ENCODE measurements around the gene PCDHGA3.
"Not testable (repeated sequence)": the region's sequence is repeated elsewhere in the genome, so short reads cannot be mapped to it uniquely, and the experiment has no call there.

The PCDHGA3 gene

GRCh38 chr5:141374627-141375026 is 31.0 kb downstream of the PCDHGA3 start:
- TF ChIP-seq, protein P1, sequence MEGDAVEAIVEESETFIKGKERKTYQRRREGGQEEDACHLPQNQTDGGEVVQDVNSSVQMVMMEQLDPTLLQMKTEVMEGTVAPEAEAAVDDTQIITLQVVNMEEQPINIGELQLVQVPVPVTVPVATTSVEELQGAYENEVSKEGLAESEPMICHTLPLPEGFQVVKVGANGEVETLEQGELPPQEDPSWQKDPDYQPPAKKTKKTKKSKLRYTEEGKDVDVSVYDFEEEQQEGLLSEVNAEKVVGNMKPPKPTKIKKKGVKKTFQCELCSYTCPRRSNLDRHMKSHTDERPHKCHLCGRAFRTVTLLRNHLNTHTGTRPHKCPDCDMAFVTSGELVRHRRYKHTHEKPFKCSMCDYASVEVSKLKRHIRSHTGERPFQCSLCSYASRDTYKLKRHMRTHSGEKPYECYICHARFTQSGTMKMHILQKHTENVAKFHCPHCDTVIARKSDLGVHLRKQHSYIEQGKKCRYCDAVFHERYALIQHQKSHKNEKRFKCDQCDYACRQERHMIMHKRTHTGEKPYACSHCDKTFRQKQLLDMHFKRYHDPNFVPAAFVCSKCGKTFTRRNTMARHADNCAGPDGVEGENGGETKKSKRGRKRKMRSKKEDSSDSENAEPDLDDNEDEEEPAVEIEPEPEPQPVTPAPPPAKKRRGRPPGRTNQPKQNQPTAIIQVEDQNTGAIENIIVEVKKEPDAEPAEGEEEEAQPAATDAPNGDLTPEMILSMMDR (IDR thresholded peaks at IDR 0.05; ENCODE audit: borderline replicate concordance, extremely low read depth, low read length, poor library complexity, severe bottlenecking) = no peak
- TF ChIP-seq EZH2 (IDR thresholded peaks at IDR 0.05; ENCODE audit: borderline replicate concordance, low read depth, low read length, severe bottlenecking) = no peak
- Histone ChIP-seq H3K9ac (ENCODE audit: low read depth, low read length) (no peak overlapping the region), H3K4me1 (ENCODE audit: insufficient read depth, low read length) (no peaks in the 10 kb centered on the region), H3K9me3 (ENCODE audit: insufficient read depth, low read length, severe bottlenecking) (no peaks in the 10 kb centered on the region), H4K20me1 (ENCODE audit: insufficient read depth, low read length) (no peaks in the 10 kb centered on the region), H3K36me3 (ENCODE audit: insufficient read depth, low read length) (no peaks in the 10 kb centered on the region), H3K27ac (ENCODE audit: low read length) (no peak overlapping the region), H3K4me3 (ENCODE audit: low read depth in 1 of 2, low read length in 2 of 2) (no peak overlapping the region), H3K27me3 (ENCODE audit: insufficient read depth, low read length, poor library complexity) (peaks cover 4% of the 10 kb centered on the region), H2AFZ (ENCODE audit: low read depth, low read length) (no peak overlapping the region), H3K4me2 (ENCODE audit: insufficient read depth, low read length) (no peak overlapping the region), H3K79me2 (ENCODE audit: insufficient read depth, low read length) (no peaks in the 10 kb centered on the region)
- DNase-seq = no peak
- ATAC-seq (ENCODE audit: insufficient read depth, low read depth) = no peak

GRCh38 chr5:141375444-141376155 is 32.0 kb downstream of the PCDHGA3 start:
- H4K20me1 ChIP-seq (ENCODE audit: insufficient read depth, low read length); ATAC-seq (ENCODE audit: insufficient read depth, low read depth); H3K27ac ChIP-seq (ENCODE audit: low read length); H3K36me3 ChIP-seq (ENCODE audit: insufficient read depth, low read length); H3K4me3 ChIP-seq (ENCODE audit: low read depth in 1 of 2, low read length in 2 of 2); H3K79me2 ChIP-seq (ENCODE audit: insufficient read depth, low read length); H2AFZ ChIP-seq (ENCODE audit: low read depth, low read length); H3K4me1 ChIP-seq (ENCODE audit: insufficient read depth, low read length); H3K4me2 ChIP-seq (ENCODE audit: insufficient read depth, low read length); H3K9ac ChIP-seq (ENCODE audit: low read depth, low read length); DNase-seq; H3K9me3 ChIP-seq (ENCODE audit: insufficient read depth, low read length, severe bottlenecking); H3K27me3 ChIP-seq (ENCODE audit: insufficient read depth, low read length, poor library complexity): not testable (repeated sequence)
- TF ChIP-seq, protein P1 (IDR thresholded peaks at IDR 0.05; ENCODE audit: borderline replicate concordance, extremely low read depth, low read length, poor library complexity, severe bottlenecking) = peak; percentile 19

GRCh38 chr5:141382469-141383294 is 39.1 kb downstream of the PCDHGA3 start, which contains the start of gene PCDHGA7:
Gene PCDHGA7, plus strand, starts transcription at chr5:141382742. Its CDS starts 158 bp downstream, at chr5:141382900.
- H3K9ac ChIP-seq (ENCODE audit: low read depth, low read length) = no peak within 1 kb of the TSS
- H4K20me1 ChIP-seq (ENCODE audit: insufficient read depth, low read length) = no peaks in the 10 kb centered on the region
- no peak for TF ChIP-seq EZH2 (IDR thresholded peaks at IDR 0.05; ENCODE audit: borderline replicate concordance, low read depth, low read length, severe bottlenecking)
- TF ChIP-seq, protein P1 (IDR thresholded peaks at IDR 0.05; ENCODE audit: borderline replicate concordance, extremely low read depth, low read length, poor library complexity, severe bottlenecking) = no peak
- H3K79me2 ChIP-seq (ENCODE audit: insufficient read depth, low read length) = no peaks in the 10 kb centered on the region
- no peaks in the 10 kb centered on the region for H3K9me3 ChIP-seq (ENCODE audit: insufficient read depth, low read length, severe bottlenecking)
- no peak within 1 kb of the TSS for H2AFZ ChIP-seq (ENCODE audit: low read depth, low read length)
- H3K4me3 ChIP-seq (ENCODE audit: low read depth in 1 of 2, low read length in 2 of 2) = no peak within 1 kb of the TSS
- H3K27ac ChIP-seq (ENCODE audit: low read length) = no peak within 1 kb of the TSS
- H3K27me3 ChIP-seq (ENCODE audit: insufficient read depth, low read length, poor library complexity) = no peaks in the 10 kb centered on the region
- no peak for ATAC-seq (ENCODE audit: insufficient read depth, low read depth)
- no peak for DNase-seq
- H3K36me3 ChIP-seq (ENCODE audit: insufficient read depth, low read length) = no peaks in the 10 kb centered on the region
- no peaks in the 10 kb centered on the region for H3K4me1 ChIP-seq (ENCODE audit: insufficient read depth, low read length)
- no peak within 1 kb of the TSS for H3K4me2 ChIP-seq (ENCODE audit: insufficient read depth, low read length)
